Activated T-helper 1 cell treated with Interleukin-2 at 50 U/mL for 16 hours (primary cell): ENCODE data around the gene TSBP1.

Experiments used
- DNase-seq: peaks from one replicate; pipeline ENCODE4 v3.0.0-alpha.2; 2020; ENCODE audit warnings: low read depth

The TSBP1 gene, protein sequence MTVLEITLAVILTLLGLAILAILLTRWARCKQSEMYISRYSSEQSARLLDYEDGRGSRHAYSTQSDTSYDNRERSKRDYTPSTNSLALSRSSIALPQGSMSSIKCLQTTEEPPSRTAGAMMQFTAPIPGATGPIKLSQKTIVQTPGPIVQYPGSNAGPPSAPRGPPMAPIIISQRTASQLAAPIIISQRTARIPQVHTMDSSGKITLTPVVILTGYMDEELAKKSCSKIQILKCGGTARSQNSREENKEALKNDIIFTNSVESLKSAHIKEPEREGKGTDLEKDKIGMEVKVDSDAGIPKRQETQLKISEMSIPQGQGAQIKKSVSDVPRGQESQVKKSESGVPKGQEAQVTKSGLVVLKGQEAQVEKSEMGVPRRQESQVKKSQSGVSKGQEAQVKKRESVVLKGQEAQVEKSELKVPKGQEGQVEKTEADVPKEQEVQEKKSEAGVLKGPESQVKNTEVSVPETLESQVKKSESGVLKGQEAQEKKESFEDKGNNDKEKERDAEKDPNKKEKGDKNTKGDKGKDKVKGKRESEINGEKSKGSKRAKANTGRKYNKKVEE

DNA sequence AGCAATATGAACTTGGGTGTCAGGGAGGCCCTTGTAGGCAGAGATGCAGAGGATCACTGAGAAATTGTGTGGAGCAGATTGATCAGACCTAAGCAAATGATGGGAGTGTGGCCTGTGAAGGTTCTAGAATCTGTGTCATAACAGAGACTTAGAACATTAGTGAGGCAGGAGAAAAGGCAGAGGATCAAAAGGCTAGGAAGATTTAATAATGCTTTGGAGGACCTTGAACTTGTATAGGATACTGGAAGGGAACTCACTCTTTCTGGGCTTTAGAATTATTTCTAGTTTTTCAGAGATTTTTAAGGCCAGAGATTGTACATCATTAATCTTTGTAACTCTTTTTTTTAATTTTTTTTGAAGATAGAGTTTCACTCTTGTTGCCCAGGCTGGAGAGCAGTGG, at the start of gene TSBP1:
Gene TSBP1, minus strand, starts transcription at position 101 of the 400 bp plus-strand sequence. CDS start 197 bp downstream, outside the sequence.
- DNase-seq = no peak

DNA sequence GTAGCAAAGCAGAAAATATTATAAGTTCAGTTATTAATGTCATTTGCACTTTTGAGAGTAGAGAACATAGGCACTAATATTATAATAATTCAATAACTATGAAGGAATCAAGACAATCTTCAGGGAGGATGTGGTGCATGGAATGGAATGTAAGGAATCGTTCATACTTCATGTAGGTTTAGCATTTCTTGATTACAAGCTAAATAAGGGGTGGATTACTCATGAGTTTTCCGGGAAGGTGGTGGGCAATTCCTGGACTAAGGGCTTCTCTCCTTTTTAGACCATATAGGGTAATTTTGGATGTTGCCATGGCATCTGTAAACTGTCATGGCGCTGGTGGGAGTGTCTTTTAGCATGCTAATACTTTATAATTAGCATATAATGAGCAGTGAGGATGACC, 44.3 kb upstream of the TSBP1 start:
- no peak for DNase-seq

DNA sequence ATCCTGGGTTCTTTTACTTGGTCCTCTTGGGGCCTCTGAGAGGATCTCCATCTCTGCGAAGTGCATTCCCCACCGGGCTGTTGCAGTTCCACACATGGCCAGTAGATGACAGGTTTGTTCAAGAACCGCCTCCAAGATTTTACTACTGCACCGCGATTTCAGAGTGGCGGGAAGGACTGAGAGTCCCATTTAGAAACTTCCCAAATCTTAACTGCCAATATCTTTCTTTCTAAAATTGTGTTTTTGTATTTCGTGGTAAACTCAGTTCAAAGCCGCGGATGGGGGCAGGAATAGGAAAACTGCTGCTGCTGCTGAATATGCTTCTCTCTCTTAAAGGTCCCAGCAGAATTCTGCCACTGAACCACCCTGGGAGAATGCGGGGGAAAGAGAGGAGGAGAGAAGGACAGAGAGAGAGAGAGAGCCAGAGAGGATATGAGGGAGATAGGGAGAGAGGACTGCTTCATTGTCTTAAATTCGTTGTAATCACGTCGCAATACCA, 43.9 kb upstream of the TSBP1 start:
- peak; percentile 56 for DNase-seq

DNA sequence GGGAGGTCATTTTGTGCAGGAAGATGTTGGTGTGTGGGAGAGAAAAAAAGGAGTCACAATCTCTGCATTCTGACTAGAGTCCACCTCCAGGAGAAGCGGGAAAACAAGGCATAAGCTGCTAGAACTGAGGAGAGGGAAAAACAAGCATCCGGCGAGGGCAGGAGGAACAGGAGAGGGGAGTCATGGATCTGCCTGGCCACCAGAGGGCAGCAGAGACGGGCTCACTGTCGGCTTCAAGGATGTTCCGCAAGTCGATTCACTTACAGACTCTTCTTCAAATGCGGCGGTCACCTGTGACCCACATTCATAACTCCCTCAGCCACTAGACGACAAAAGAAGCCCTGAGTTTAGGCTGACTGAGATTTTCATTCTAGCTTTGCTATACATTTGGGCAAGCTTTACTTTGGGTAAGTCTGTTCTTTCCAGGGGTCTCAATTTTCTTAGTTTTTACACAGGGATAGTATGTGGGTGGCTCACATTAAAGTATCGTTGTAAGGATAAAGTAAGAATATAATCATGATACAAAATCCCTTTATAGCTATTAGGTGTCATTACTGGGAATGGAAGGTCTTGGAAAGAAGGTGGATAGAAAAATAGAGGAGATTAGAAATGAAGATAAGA, 41.8 kb upstream of the TSBP1 start:
- DNase-seq = peak; percentile 71

DNA sequence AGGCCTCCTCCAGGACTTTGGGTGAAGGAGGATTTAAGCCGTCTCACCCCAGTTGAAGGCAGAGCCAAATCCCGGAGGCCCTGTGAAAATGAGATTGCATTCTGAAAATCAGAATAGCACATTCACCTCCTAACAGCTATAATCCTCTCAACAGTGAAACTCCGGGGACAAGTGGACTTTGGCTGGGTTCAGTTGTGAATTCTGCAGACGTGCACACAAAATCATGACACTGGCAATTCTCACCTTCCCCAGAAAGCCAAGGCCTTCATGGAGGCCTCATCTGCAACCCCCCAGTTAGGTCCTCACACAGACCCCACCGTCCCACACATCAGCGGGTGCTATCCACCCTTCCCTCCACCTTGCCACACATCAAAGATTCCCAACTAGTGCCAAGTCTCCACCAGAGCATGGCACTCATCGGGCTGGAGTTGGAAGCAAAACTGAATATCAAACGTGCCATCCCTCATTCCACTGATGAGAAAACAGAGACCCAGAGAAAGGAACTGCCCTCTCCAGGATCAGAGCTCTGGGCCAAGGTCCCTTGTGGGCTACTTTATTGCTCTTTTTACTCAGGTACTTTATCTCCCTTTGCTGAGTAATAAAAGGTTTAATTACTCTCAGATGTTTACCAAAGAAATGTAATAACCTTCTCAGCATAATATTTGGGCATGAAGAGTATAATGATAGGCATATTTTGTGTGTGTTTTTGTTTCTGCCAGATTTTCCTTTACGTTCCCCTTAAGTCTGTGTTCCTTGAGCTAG, 40.0 kb upstream of the TSBP1 start:
- DNase-seq = no peak

DNA sequence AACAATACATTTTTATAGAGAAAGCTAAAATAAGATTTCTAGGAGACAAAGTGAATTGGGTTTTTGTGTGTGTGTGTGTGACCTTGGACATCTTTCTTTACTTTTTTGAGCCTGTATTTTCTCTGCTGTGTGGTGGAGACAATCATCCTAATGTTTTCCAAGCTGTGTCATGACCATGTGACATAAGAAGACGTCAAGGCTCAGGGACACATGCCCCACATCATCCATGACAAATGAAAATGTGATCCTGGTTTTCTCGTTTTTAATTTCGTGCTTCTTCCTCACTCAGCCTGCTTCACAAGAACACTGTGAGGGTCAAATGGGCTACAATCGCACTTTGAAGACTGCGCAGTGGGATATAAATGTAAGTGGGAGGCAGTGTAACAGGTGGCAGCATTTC, 39.2 kb upstream of the TSBP1 start:
- DNase-seq = no peak

DNA sequence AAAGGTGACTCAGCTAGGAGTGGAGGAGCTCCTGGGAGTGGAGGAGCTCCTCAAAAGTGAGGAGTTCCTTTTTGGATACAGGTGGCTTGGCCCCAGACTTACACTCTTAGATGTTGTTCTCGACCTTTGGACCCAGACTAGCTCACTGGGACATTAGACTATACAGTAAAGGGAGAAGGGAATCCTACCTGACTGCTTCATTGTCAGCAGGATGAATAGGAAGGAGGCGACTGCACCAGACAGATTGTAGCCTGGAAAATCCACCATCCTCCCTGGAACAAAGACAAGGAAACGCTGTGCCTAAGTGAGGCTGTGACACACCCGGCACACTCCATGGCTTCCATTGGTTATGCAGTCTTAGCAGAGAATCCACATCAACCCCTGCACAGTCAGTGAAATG, 35.2 kb upstream of the TSBP1 start, which contains the start of gene BTNL2:
Gene BTNL2, minus strand, starts transcription at position 325 of the 400 bp plus-strand sequence. Its CDS starts 58 bp downstream, at position 267.
- DNase-seq = no peak

DNA sequence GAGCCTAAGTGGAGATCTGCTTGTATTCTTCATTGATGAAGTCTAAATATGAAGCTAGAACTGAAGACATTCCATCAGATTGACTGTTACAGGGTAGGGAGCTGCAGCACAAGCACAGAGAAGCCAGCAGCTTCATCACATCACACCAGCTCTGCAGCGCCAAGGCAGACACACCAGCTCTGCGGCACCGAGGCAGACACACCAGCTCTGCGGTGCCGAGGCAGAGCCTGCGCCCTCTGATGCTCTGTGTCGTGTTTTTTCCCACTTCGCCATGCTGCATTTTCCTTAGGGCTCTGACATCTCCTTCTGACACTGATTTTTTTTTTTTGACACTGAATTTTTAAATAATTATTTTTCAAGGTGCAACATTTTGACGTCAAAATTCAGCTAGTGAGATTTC, 34.5 kb upstream of the TSBP1 start:
- no peak for DNase-seq

DNA sequence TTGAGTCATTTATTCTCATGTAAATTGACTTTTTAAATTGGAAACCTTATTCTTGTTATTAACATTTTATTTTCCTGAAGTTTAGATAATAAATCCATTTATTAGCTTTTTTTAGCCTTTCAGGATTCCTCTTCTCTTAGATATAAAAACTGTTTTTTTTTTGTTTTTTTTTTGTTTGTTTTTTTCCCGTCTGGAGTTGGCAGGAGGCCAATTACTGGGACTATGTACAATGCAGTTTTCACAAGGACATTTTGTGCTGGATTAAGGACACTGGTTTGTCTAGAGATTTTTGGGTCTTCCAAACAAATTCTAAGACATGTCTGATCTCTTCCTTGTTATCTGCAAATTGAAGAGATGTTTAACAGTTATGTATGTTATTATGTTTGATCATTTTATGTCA, 34.0 kb upstream of the TSBP1 start:
- DNase-seq = no peak

DNA sequence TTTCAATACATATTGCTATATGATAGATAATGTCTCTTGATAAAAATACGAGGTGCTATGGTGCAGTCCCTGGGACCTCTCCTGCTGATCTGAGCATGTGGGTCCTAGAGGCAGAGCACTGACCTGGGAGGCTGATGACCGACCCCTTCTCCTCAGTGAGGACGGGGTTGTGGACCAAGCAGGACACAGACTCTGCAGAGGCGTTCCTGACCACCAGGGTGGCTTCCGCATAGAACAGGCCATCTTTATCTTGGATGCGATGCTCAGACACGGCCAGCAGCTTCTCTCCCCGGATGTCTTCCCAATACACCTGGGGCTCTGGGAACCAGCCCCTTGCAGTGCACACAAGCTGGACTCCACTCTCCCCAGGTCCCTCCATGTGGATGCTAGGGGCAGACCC, 31.1 kb upstream of the TSBP1 start:
- no peak for DNase-seq

DNA sequence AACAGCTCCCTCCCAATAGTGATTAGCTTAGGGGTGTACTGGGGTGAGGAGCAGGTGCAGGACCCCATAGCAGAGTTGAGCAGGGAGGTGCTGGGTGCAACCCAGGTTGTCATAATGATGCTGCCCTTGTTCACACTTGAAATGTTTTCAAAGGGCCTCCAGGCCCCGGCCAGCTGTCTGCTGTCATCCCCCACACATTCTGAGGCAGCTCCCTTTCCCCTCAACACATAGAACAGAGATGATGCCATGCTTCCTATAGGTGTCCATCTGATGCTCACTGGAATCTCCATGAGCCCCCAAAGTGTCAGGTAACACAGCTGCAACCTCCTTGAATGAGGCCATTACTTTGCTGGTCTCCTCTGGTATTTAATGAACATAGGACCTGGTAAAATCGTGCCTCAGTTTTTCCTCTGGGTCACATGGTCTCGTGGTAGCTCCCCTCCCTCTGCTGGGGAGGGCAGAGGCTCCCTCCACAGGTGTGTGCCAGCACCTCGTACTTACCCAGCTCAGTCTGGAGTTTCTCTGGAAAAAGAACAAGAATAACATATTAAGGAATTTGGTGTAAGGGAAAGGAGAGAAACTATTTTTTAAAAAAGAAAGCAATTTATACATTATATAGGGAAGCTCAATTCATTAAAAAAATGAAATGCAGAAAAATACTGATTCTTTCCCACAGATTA, 29.7 kb upstream of the TSBP1 start:
- no peak for DNase-seq

DNA sequence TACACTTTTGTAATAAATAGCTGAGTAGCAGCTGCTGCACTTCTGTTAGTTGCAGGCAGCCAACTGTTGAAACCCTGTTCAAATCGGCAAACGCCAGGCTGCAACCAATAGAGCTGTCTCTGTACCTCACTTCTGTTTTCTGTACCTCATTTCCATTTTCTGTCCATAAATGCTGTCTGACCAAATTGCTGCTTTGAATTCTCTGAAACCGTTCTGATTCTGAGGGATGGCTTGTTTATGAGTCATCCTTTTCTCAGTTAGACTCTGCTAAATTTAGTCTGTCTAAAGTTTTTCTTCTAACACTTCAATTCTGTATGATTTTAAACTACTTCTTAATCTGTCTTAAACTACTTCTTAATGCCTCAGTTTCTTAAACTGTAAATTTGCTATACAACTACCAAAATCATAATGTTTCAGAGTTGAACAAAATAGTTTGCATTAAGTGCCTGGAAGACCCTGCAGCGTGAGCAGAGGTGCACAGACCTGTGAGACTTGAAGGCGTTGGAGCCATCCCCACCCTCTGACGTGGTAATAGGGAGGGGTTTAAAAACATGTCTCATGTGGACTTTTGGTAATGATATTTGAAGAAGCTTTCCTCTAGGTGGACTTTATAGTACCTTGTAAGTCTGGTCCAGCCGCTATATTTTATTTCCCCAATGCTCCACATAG, 25.7 kb upstream of the TSBP1 start:
- DNase-seq = no peak

DNA sequence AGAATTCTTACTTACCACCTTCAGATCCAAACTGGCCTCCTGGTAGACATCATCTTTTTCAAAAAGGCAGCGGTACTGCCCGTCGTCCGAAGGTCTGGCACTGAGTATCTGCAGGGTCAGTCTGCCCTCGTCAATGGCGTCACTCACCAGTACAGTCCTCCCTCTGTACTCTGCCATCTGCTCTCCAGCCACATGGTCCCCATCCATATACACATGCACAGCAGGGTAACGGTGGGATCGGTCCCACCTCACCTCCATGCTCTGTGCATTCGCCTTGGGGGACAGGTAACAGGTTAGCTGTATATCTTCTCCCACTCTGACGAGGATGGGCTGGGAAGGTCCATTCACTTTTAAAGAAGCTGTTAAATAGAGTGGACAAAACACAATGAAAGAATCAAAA, 24.3 kb upstream of the TSBP1 start:
- DNase-seq = no peak

DNA sequence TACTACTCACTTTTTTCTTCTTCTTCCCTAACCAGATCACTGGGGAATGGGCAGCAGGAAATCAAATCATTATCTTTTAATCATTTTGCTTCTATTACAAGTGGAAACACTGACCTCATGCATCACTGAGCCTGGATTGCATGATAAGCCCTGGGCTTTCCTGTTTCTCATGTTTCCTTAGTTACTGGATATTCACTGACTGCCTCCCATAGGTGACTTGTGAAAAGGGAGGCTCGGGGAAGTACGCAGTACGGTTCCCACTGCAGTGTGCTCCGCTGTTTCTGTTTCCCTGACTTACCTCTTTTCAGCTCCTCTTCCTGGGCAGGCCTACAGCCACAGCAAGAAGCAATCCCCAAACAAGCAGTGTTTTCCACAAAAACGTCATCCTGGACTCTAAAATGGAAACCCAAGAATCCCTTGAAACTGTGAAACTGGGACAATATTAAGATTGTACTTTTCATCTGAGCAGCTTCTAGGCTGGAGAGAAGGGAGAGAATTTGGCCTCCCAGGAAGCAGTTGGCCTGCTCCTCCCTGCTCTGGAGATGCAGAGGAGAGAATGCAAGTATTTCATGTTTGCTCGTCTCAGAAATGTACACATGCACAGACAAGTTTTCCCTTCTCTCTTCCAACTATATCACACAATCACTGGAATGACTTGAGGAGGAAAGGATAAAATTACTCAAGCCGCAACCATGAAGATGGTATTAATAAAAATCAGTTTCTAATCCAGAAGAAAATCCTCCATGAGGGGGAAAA, 22.1 kb upstream of the TSBP1 start:
- DNase-seq = no peak

DNA sequence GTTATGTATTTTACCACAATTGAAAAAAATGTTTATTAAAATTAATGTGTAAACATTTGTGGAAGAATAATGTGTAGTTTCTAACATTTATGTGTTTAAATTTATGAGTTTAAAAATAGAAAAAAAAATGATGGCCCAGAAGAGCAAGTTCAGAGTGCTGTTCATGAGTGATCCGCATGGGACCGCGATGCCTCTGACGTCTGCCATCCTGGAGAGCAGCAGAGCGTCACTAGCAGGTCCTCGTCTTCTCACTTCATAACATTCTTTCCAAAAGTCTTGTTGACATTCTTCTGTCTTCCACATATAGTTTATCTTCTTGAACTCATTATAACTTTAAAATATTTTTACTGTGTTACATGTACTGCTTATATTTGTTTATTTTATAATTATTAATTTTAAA, 19.8 kb upstream of the TSBP1 start:
- DNase-seq = no peak

DNA sequence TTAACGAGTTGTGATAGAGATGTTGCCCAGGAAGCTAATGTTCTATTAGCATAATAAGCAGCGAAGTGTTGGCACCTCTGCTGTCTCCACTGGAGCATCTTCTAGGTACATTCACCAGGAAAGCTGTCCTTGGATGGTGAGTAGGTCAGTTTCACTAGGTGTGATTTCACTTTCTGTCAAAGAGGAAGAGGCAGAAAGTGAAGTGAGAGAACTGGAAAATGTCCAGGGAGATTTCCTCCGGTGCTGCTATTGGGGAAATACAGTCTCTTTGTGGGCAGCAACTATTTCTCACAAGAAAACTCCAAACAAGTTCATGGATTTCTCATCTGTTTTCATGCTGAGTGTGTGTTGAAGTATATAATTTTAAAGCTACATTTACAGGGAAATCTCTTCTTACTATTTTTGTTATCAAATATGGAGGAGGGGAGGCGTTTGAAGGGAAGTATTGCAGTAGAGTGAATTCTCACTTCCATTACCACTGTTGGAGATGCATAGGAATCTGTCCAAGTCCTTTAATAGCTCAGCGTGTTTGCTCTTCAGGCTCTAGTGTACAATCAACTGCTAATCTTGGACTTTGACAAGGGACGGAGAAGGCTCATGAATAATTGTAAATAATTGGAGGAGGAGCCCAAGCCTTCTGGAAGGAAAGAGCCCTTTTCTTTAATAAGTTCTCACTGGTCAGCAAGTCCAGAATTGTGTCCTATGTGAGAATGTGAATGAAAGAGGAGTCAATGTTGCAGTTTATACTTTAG, 16.1 kb upstream of the TSBP1 start:
- DNase-seq = no peak

DNA sequence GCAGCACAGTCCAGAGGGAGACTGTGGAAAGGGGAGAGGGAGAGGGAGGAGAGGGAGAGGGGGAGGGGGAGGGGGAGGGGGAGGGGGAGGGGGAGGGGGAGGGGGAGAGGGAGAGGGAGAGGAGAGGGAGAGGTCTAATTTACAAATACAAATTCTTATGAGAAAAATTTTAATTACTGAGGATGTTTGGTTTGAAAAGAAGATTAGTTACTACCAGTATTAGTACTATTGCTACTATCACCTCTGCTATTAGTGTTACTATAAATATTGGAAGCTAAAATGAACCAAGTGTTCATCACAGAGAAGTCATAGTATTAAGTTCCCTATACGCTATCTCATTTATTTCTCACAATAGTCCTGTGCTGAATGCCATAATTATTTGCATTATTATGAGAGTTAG, 14.3 kb upstream of the TSBP1 start:
- no peak for DNase-seq

DNA sequence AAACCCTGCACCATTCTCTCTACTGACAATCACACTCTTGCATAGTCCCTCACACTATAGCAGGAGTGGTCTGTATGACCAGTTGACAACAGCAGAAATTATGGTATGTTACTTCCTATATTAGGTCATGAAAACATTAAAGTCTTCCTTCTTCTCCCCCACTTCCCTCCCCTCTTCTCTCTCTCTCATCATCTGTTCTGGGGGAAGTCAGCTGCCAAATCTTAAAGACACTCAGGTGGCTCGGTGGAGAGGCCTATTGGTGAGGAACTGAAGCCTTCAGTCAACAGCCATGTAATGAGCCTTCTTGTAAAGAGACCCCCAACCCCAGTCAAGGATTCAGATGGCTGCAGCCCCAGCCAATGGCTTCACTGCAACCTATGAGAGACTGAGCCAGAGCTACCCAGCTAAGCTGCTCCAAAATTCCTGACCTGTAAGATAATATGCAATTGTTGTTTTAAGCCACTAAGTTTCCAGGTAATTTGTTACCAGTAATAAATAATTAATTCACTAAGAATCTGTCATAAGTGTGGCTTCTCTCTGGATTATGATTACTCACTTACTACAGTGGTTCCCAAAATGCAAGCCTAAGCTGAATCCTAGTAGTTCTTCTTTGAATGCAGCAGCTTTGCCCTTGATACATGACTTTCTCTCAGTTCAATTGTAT, 11.2 kb upstream of the TSBP1 start:
- no peak for DNase-seq

DNA sequence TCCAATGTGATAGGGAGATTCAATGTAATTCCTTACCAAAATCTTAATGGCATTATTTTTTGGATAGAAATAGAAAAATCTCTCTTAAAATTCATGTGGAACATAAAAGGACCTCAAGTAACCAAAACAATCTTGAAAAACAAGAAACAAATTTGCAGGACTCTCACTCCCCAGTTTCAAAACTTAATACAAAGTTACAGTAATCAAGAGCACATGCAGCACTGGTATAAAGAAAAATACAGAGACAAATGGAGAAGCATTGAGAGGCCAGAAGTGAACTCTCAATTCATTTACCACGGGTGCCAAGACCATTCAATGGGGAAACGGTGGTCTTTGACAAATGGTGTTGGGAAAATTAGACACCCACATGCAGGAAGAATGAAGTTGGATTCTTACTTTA, 7.8 kb upstream of the TSBP1 start:
- DNase-seq = no peak
